Activated T-helper 1 cell treated with Interleukin-2 at 50 U/mL for 16 hours (primary cell): ENCODE measurements around the gene SLC9A1.
"Not testable (repeated sequence)": the region's sequence is repeated elsewhere in the genome, so short reads cannot be mapped to it uniquely, and the experiment has no call there.

Experiments
- DNase-seq: peaks from one replicate; pipeline ENCODE4 v3.0.0-alpha.2; 2020; ENCODE audit warnings: low read depth

Gene SLC9A1

GRCh38 chr1:27154991-27155781 is at the start of gene SLC9A1:
Gene SLC9A1 (minus strand): TSS chr1:27155125. CDS start chr1:27154334, 791 bp downstream.
- DNase-seq = peak; percentile 89

GRCh38 chr1:27203946-27204345 is 49.0 kb upstream of the SLC9A1 start:
- DNase-seq = no peak

- DNase-seq = no peak
Measured at GRCh38 chr1:27201295-27201694, 46.4 kb upstream of the SLC9A1 start.

- no peak for DNase-seq
Measured at GRCh38 chr1:27193194-27193593, 38.3 kb upstream of the SLC9A1 start.

- DNase-seq = no peak
Measured at GRCh38 chr1:27192039-27192529, 37.2 kb upstream of the SLC9A1 start.

GRCh38 chr1:27184665-27185064 is 29.7 kb upstream of the SLC9A1 start:
- not testable (repeated sequence) for DNase-seq

- no peak for DNase-seq
Measured at GRCh38 chr1:27179979-27180378, 25.1 kb upstream of the SLC9A1 start.

GRCh38 chr1:27179379-27179778 is 24.5 kb upstream of the SLC9A1 start:
- DNase-seq = no peak

- no peak for DNase-seq
Measured at GRCh38 chr1:27176954-27177353, 22.0 kb upstream of the SLC9A1 start.

- DNase-seq = no peak
Measured at GRCh38 chr1:27176323-27176722, 21.4 kb upstream of the SLC9A1 start.

GRCh38 chr1:27172992-27173391 is 18.1 kb upstream of the SLC9A1 start:
- not testable (repeated sequence) for DNase-seq

- DNase-seq = no peak
Measured at GRCh38 chr1:27166929-27167328, 12.0 kb upstream of the SLC9A1 start.

GRCh38 chr1:27166351-27166802 is 11.5 kb upstream of the SLC9A1 start:
- DNase-seq = no peak

- DNase-seq = no peak
Measured at GRCh38 chr1:27163093-27163492, 8.2 kb upstream of the SLC9A1 start.

- DNase-seq = no peak
Measured at GRCh38 chr1:27162090-27162489, 7.2 kb upstream of the SLC9A1 start.

- DNase-seq = no peak
Measured at GRCh38 chr1:27161594-27161993, 6.7 kb upstream of the SLC9A1 start.

- DNase-seq = no peak
Measured at GRCh38 chr1:27157194-27157593, 2.3 kb upstream of the SLC9A1 start.

GRCh38 chr1:27154469-27154990 is 395 bp downstream of the SLC9A1 start:
- DNase-seq = no peak

GRCh38 chr1:27153927-27154358 is 982 bp downstream of the SLC9A1 start:
- no peak for DNase-seq

GRCh38 chr1:27153549-27153886 is 1.4 kb downstream of the SLC9A1 start:
- DNase-seq = no peak

- DNase-seq = no peak
Measured at GRCh38 chr1:27152829-27153548, 1.9 kb downstream of the SLC9A1 start.

GRCh38 chr1:27152004-27152828 is 2.7 kb downstream of the SLC9A1 start:
- no peak for DNase-seq
